Osteoblast (primary cell): Measurements from ENCODE around the gene CSRNP2. TPM values are rescaled to one million over a fixed set of nuclear protein-coding genes. Genes with fewer than 3 reads are reported as not detected.

Source experiments
- DNase-seq: peaks from one replicate; pipeline ENCODE4 v3.0.0; 2011; ENCODE audit warnings: low spot score, mixed read lengths; ENCODE audit not compliant: insufficient read length; ENCODE audit errors: missing footprints
- H2AFZ ChIP-seq: 2 replicates; pipeline ENCODE4 v1.6.0; 2011; ENCODE audit warnings: mild to moderate bottlenecking, low read length
- H3K27ac ChIP-seq: 2 replicates; pipeline ENCODE4 v1.5.1; 2011; ENCODE audit warnings: mild to moderate bottlenecking, low read depth, low read length, moderate library complexity
- H3K27me3 ChIP-seq: 2 replicates; pipeline ENCODE4 v1.6.0; 2012; ENCODE audit warnings: mild to moderate bottlenecking, control low read depth, inconsistent platforms, low read length, moderate library complexity; ENCODE audit not compliant: insufficient read depth
- H3K36me3 ChIP-seq: 2 replicates; pipeline ENCODE4 v1.5.1; 2011; ENCODE audit warnings: mild to moderate bottlenecking, low read length, control low read depth, moderate library complexity; ENCODE audit not compliant: insufficient read depth
- H3K4me1 ChIP-seq: 2 replicates; pipeline ENCODE4 v1.5.1; 2011; ENCODE audit warnings: mild to moderate bottlenecking, low read length, control low read depth, moderate library complexity; ENCODE audit not compliant: insufficient read depth
- H3K4me2 ChIP-seq: 2 replicates; pipeline ENCODE4 v1.6.0; 2011; ENCODE audit warnings: mild to moderate bottlenecking, low read length; ENCODE audit not compliant: insufficient read depth
- H3K4me3 ChIP-seq: fragments of 200-600 bp; sonication (generic); 3 replicates; pipeline ENCODE4 v1.5.1; 2012; ENCODE audit warnings: mild to moderate bottlenecking, low read length, inconsistent platforms; ENCODE audit not compliant: insufficient read depth
- H3K79me2 ChIP-seq: 2 replicates; pipeline ENCODE4 v1.6.0; 2012; ENCODE audit warnings: mild to moderate bottlenecking, low read length, control low read depth, inconsistent platforms; ENCODE audit not compliant: insufficient read depth
- H3K9me3 ChIP-seq: 2 replicates; pipeline ENCODE4 v1.5.1; 2011; ENCODE audit warnings: low read depth, low read length, control low read depth
- H4K20me1 ChIP-seq: 2 replicates; pipeline ENCODE4 v1.6.0; 2012; ENCODE audit warnings: mild to moderate bottlenecking, low read length, control low read depth; ENCODE audit not compliant: insufficient read depth
- CTCF ChIP-seq: IDR thresholded peaks from 2 replicates; pipeline ENCODE4 v1.5.1; 2011; ENCODE audit warnings: mild to moderate bottlenecking, low read depth, low read length, moderate library complexity; ENCODE audit errors: extremely low read depth
- total RNA-seq: library from RNA; depleted of rRNA; stranded (reverse); fragments of >200 nt; gene quantifications from 2 replicates; pipeline ENCODE4 v1.2.3, GENCODE V29; 2012

Gene CSRNP2
- total RNA-seq, 1 donor = 30.0 TPM

- Histone ChIP-seq H3K9me3 (no peaks in the 10 kb centered on the region), H3K27ac (peak overlapping the region; percentile 87), H3K79me2 (peaks cover 61% of the 10 kb centered on the region), H3K4me1 (peaks cover 32% of the 10 kb centered on the region), H3K36me3 (no peaks in the 10 kb centered on the region), H2AFZ (peak overlapping the region; percentile 79), H3K4me2 (peak overlapping the region; percentile 99), H3K4me3 (peak overlapping the region; percentile 96), H3K27me3 (no peaks in the 10 kb centered on the region), H4K20me1 (peaks cover 9% of the 10 kb centered on the region)
- TF ChIP-seq CTCF = no peak
- DNase-seq = no peak
Measured at GRCh38 chr12:51023625-51024382, 59.6 kb downstream of the CSRNP2 start.

GRCh38 chr12:51021694-51022093 lies 61.7 kb downstream of the CSRNP2 start:
- Histone ChIP-seq H3K36me3 (no peaks in the 10 kb centered on the region), H3K4me3 (no peak overlapping the region), H3K9me3 (no peaks in the 10 kb centered on the region), H3K4me1 (peaks cover 23% of the 10 kb centered on the region), H3K27ac (no peak overlapping the region), H3K79me2 (peaks cover 80% of the 10 kb centered on the region), H4K20me1 (peaks cover 15% of the 10 kb centered on the region), H2AFZ (no peak overlapping the region), H3K27me3 (no peaks in the 10 kb centered on the region), H3K4me2 (no peak overlapping the region)
- DNase-seq = no peak
- no peak for TF ChIP-seq CTCF

GRCh38 chr12:51020448-51021182 lies 62.8 kb downstream of the CSRNP2 start:
- no peaks in the 10 kb centered on the region for H3K9me3 ChIP-seq
- H4K20me1 ChIP-seq = peaks cover 15% of the 10 kb centered on the region
- H3K79me2 ChIP-seq = peaks cover 84% of the 10 kb centered on the region
- no peak for DNase-seq
- H3K36me3 ChIP-seq = no peaks in the 10 kb centered on the region
- H3K27ac ChIP-seq = no peak overlapping the region
- TF ChIP-seq CTCF = no peak
- no peak overlapping the region for H2AFZ ChIP-seq
- H3K4me3 ChIP-seq = no peak overlapping the region
- peaks cover 19% of the 10 kb centered on the region for H3K4me1 ChIP-seq
- no peaks in the 10 kb centered on the region for H3K27me3 ChIP-seq
- no peak overlapping the region for H3K4me2 ChIP-seq

- H3K4me3 ChIP-seq = no peak overlapping the region
- peaks cover 12% of the 10 kb centered on the region for H3K4me1 ChIP-seq
- H3K9me3 ChIP-seq = no peaks in the 10 kb centered on the region
- H2AFZ ChIP-seq = no peak overlapping the region
- H3K36me3 ChIP-seq = no peaks in the 10 kb centered on the region
- no peaks in the 10 kb centered on the region for H3K27me3 ChIP-seq
- no peak overlapping the region for H3K27ac ChIP-seq
- H3K79me2 ChIP-seq = peaks cover 82% of the 10 kb centered on the region
- peaks cover 15% of the 10 kb centered on the region for H4K20me1 ChIP-seq
- DNase-seq = no peak
- TF ChIP-seq CTCF = no peak
- H3K4me2 ChIP-seq = no peak overlapping the region
Measured at GRCh38 chr12:51019927-51020326, 63.5 kb downstream of the CSRNP2 start.
